HepG2 (cell line): ENCODE measurements around the gene THAP9. TPM values are rescaled to one million over a fixed set of nuclear protein-coding genes. Genes with fewer than 3 reads are reported as not detected.

Experiments used
- ATAC-seq: fragments of 200-7000 bp; cut with Tn5 transposase; 3 replicates; pipeline ENCODE4 v1.9.1; 2020; ENCODE audit warnings: mild to moderate bottlenecking, moderate library complexity
- BruUV-seq: library from RNA; stranded (reverse); fragments of 400-500 nt; replicated peaks from 2 replicates; lab custom pipeline; 2021; lab: Mats Ljungman, UMichigan
- CTCF ChIA-PET: fragments of 300-600 bp; formaldehyde crosslinking; extraction: SDS; loops from one replicate; lab custom pipeline; 2021; ENCODE audit warnings: low total read pairs, inconsistent platforms, low intra/inter-chr PET ratio; lab: Yijun Ruan, JAX
- POLR2A ChIA-PET: fragments of 350-600 bp; sonication (Branson Sonifier 250); formaldehyde crosslinking; loops from one replicate; lab custom pipeline; 2020; ENCODE audit warnings: antibody characterized with exemption, inconsistent platforms; lab: Yijun Ruan, JAX
- DNase-seq: peaks from one replicate; pipeline ENCODE4 v3.0.0-alpha.2; 2015; ENCODE audit warnings: low spot score
- FAIRE-seq: peaks from 3 replicates; lab custom pipeline; 2011; peaks lifted over from hg19 to GRCh38; lab: Jason Lieb, UNC
- H2AFZ ChIP-seq: one replicate; pipeline ENCODE4 v1.6.1; 2011; ENCODE audit warnings: low read length, inconsistent platforms
- H3K27ac ChIP-seq: fragments of 300-600 bp; 3 replicates; pipeline ENCODE4 v1.8.0; 2011; ENCODE audit warnings: mixed run types, mild to moderate bottlenecking, mixed read lengths, low read length, inconsistent platforms; ENCODE audit not compliant: insufficient read depth; ENCODE audit errors: extremely low read length
- H3K27me3 ChIP-seq, 2 experiments: fragments of 200-600 bp in 1 of 2; 2 replicates in 1 of 2; 3 replicates in 1 of 2; pipeline versions ENCODE4 v1.6.0 to v1.8.0; 2011; ENCODE audit warnings: low read length in 2 of 2, mild to moderate bottlenecking in 2 of 2, moderate library complexity in 2 of 2, inconsistent platforms in 1 of 2; ENCODE audit not compliant: insufficient read depth in 2 of 2, control insufficient read depth in 1 of 2
- H3K36me3 ChIP-seq, 2 experiments: fragments of 200-600 bp in 1 of 2; replicated peaks in 1 of 2; 2 replicates in 1 of 2; 3 replicates in 1 of 2; pipeline versions ENCODE4 v1.5.1 to v1.8.0; 2011; ENCODE audit warnings: low read length in 2 of 2, inconsistent platforms in 1 of 2; ENCODE audit not compliant: insufficient read depth in 2 of 2, control insufficient read depth in 1 of 2
- H3K4me1 ChIP-seq: 2 replicates; pipeline ENCODE4 v1.5.1; 2012; ENCODE audit warnings: low read length, inconsistent platforms; ENCODE audit not compliant: insufficient read depth
- H3K4me2 ChIP-seq: 2 replicates; pipeline ENCODE4 v1.6.0; 2011; ENCODE audit warnings: low read depth, low read length, inconsistent platforms
- H3K4me3 ChIP-seq, 3 experiments: fragments of 200-600 bp in 1 of 3; sonication (generic), shearing (Covaris generic) in 1 of 3; replicated peaks in 1 of 3; 2 replicates each; pipeline ENCODE4 v1.5.1; 2011 to 2016; ENCODE audit warnings: low read length in 3 of 3, inconsistent platforms in 2 of 3, low read depth in 2 of 3, mild to moderate bottlenecking in 2 of 3, control low read depth in 1 of 3, mixed read lengths in 1 of 3; ENCODE audit not compliant: insufficient read depth in 1 of 3
- H3K79me2 ChIP-seq: one replicate; pipeline ENCODE4 v1.6.1; 2011; ENCODE audit warnings: low read length, inconsistent platforms; ENCODE audit not compliant: insufficient read depth
- H3K9ac ChIP-seq: 2 replicates; pipeline ENCODE4 v1.6.0; 2011; ENCODE audit warnings: mild to moderate bottlenecking, low read depth, low read length, inconsistent platforms; ENCODE audit not compliant: insufficient read depth
- H3K9me3 ChIP-seq: 2 replicates; pipeline ENCODE4 v1.5.1; 2012; ENCODE audit warnings: mild to moderate bottlenecking, low read length
- H4K20me1 ChIP-seq: 2 replicates; pipeline ENCODE4 v1.6.0; 2011; ENCODE audit warnings: inconsistent platforms, mild to moderate bottlenecking, low read length, moderate library complexity; ENCODE audit not compliant: insufficient read depth
- AKNA ChIP-seq: sonication (generic); formaldehyde crosslinking; IDR thresholded peaks from 2 replicates; pipeline ENCODE4 v1.4.0; 2020; ENCODE audit warnings: missing genetic modification reagents, borderline replicate concordance
- FOSL2 ChIP-seq: sonication (generic); formaldehyde crosslinking; IDR thresholded peaks from 2 replicates; pipeline ENCODE4 v1.4.0; 2020; ENCODE audit warnings: missing genetic modification reagents
- TEAD3 ChIP-seq: optimal IDR thresholded peaks from 2 replicates; pipeline ENCODE3; 2016; ENCODE audit warnings: borderline replicate concordance
- ZNF704 ChIP-seq: sonication (generic); formaldehyde crosslinking; IDR thresholded peaks from 2 replicates; pipeline ENCODE4 v1.8.1; 2023; ENCODE audit warnings: mild to moderate bottlenecking, inconsistent platforms, moderate library complexity, missing genetic modification reagents, borderline replicate concordance
- WGBS: methylation state at CpG from one replicate; pipeline ENCODE4 v1.1.6; 2017; ENCODE audit warnings: low lambda C conversion rate; 5-methylcytosine and 5-hydroxymethylcytosine counted together
- in situ Hi-C: cut with HindIII; loops from 2 replicates; pipeline ENCODE4 v1.10.0; 2017; ENCODE audit warnings: low pct_unique_long_range_greater_than_20kb; ENCODE audit not compliant: extremely low pct_ligation_motif_present
- intact Hi-C: fragments of 100-400 bp; cut with micrococcal nuclease; formaldehyde crosslinking; loops from one replicate; pipeline ENCODE4 v1.10.0; 2022; ENCODE audit not compliant: unreplicated experiment
- polyA plus RNA-seq, 8 experiments: library from polyadenylated mRNA; depleted of rRNA in 3 of 8; stranded (reverse) in 7 of 8; unstranded in 1 of 8; fragments of >200 nt; fragmentation: Illumina TruSeq in 4 of 8; extraction: Trizol in 4 of 8; gene quantifications; 2 replicates each; pipeline versions ENCODE4 v1.2.1 to v1.2.3, GENCODE V29; 2011 to 2016; ENCODE audit warnings: low read depth in 4 of 8, missing spikeins in 1 of 8, mixed read lengths in 1 of 8; ENCODE audit not compliant: insufficient read depth in 1 of 8
- total RNA-seq, 5 experiments: library from RNA; depleted of rRNA; stranded (reverse); fragments of >200 nt; fragmentation: Illumina TruSeq; extraction: Trizol; gene quantifications; 2 replicates each; pipeline ENCODE4 v1.2.3, GENCODE V29; 2016; ENCODE audit warnings: low read depth in 1 of 5

THAP9 gene
- total and polyA plus RNA-seq, 2 of the 13 experiments (the other 11 are each of a cell fraction or from before 2014, with no cell fraction given): 6.0 to 7.2 TPM

- Histone ChIP-seq H3K36me3 (no peaks in the 10 kb centered on the region; a peak in 1 of 5 replicates), H3K4me1 (peaks cover 57% of the 10 kb centered on the region), H3K27ac (peak overlapping the region; percentile 91), H3K27me3 (no peaks in the 10 kb centered on the region; a peak in 1 of 5 replicates), H3K79me2 (peaks cover 68% of the 10 kb centered on the region), H3K9me3 (no peaks in the 10 kb centered on the region), H3K4me3 (peak overlapping the region; percentile 77 to 88 (median 82)), H3K9ac (peak overlapping the region; percentile 95), H4K20me1 (no peaks in the 10 kb centered on the region), H2AFZ (no peak overlapping the region), H3K4me2 (peak overlapping the region; percentile 72)
- no peak for FAIRE-seq
- POLR2A ChIA-PET: interaction anchor here (2.1 to 4.3 kb wide), 3 partner anchors 12 to 136 kb away, joined by 15 to 76 read pairs (median 15); partner anchors contain the start of genes COPS4 and LIN54
- no peak for ATAC-seq
- in situ Hi-C loops (no loop called here), intact Hi-C loops (loop anchor here (2.0 kb wide), 1 partner anchor 46 kb away; no protein-coding TSS in a partner anchor)
- no peak for DNase-seq
- no TSS peak for BruUV-seq
- TF ChIP-seq AKNA (CRISPR knock-in tag) (no peak), TEAD3 (peak; percentile 47), ZNF704 (CRISPR knock-in tag) (no peak), FOSL2 (CRISPR knock-in tag) (peak; percentile 36; the same call in 1 of the 2 replicates)
- CTCF ChIA-PET: no interaction called here
- WGBS: 40% methylated on average over 7 of the region's 7 CpGs
Measured at GRCh38 chr4:82898322-82899243, 2.0 kb upstream of the THAP9 start.
